Caco-2 (cell line): ENCODE data around the gene EPB41L4A. TPM values are rescaled to one million over a fixed set of nuclear protein-coding genes. Genes with fewer than 3 reads are reported as not detected.
"Not testable (repeated sequence)": the region's sequence is repeated elsewhere in the genome, so short reads cannot be mapped to it uniquely, and the experiment has no call there.

Source experiments
- Bru-seq: library from RNA; stranded (reverse); fragments of 400-500 nt; gene quantifications from one replicate; lab custom pipeline; 2021; lab: Mats Ljungman, UMichigan
- BruChase-seq, 2 experiments: library from RNA; stranded (reverse); fragments of 400-500 nt; gene quantifications; one replicate each; lab custom pipeline; 2021; lab: Mats Ljungman, UMichigan
- BruUV-seq: library from RNA; stranded (reverse); fragments of 400-500 nt; replicated peaks from 2 replicates; lab custom pipeline; 2021; lab: Mats Ljungman, UMichigan
- CTCF ChIA-PET: fragments of 300-600 bp; sonication (Branson Sonifier 250); formaldehyde crosslinking; loops from one replicate; lab custom pipeline; 2022; ENCODE audit warnings: antibody characterized with exemption; lab: Charles Lee
- POLR2A ChIA-PET: fragments of 300-600 bp; sonication (Branson Sonifier 250); formaldehyde crosslinking; loops from one replicate; lab custom pipeline; 2022; ENCODE audit warnings: antibody characterized with exemption; lab: Charles Lee
- DNase-seq, 2 experiments: peaks; one replicate each; pipeline versions ENCODE4 v3.0.0 to v3.0.0-alpha.2; 2020 to 2022
- H3K27me3 ChIP-seq: replicated peaks from 2 replicates; pipeline ENCODE4 v1.6.0; 2011; ENCODE audit warnings: low read length; ENCODE audit not compliant: control insufficient read depth, insufficient read depth
- H3K36me3 ChIP-seq: 2 replicates; pipeline ENCODE4 v1.5.1; 2011; ENCODE audit warnings: low read length; ENCODE audit not compliant: control insufficient read depth, insufficient read depth
- H3K4me1 ChIP-seq: fragments of 250-450 bp; sonication (Bioruptor Pico); 2 replicates; pipeline ENCODE4 v1.5.1; 2020; ENCODE audit warnings: mild to moderate bottlenecking
- H3K4me3 ChIP-seq: 2 replicates; pipeline ENCODE4 v1.5.1; 2011; ENCODE audit warnings: low read depth, mild to moderate bottlenecking, control low read depth, low read length
- H3K9me3 ChIP-seq: fragments of 250-450 bp; sonication (Bioruptor Pico); 2 replicates; pipeline ENCODE4 v1.5.1; 2020; ENCODE audit warnings: mild to moderate bottlenecking, moderate library complexity
- H3K27ac Mint-ChIP-seq: one replicate; pipeline ENCODE4 v1.8.0; 2022; ENCODE audit warnings: mixed read lengths; ENCODE audit not compliant: unreplicated experiment
- H3K27me3 Mint-ChIP-seq: one replicate; pipeline ENCODE4 v1.8.0; 2022; ENCODE audit warnings: mixed read lengths; ENCODE audit not compliant: insufficient read depth, unreplicated experiment
- H3K36me3 Mint-ChIP-seq: one replicate; pipeline ENCODE4 v1.8.0; 2022; ENCODE audit warnings: mild to moderate bottlenecking, mixed read lengths; ENCODE audit not compliant: insufficient read depth, unreplicated experiment
- H3K4me1 Mint-ChIP-seq: one replicate; pipeline ENCODE4 v1.8.0; 2022; ENCODE audit warnings: low read depth, mixed read lengths; ENCODE audit not compliant: unreplicated experiment
- H3K4me3 Mint-ChIP-seq: one replicate; pipeline ENCODE4 v1.8.0; 2022; ENCODE audit warnings: mild to moderate bottlenecking, moderate library complexity, mixed read lengths; ENCODE audit not compliant: unreplicated experiment
- H3K9me3 Mint-ChIP-seq: one replicate; pipeline ENCODE4 v1.8.0; 2022; ENCODE audit warnings: mixed read lengths; ENCODE audit not compliant: unreplicated experiment
- CTCF ChIP-seq, 2 experiments: fragments of 200-600 bp in 1 of 2; IDR thresholded peaks; 1 replicate in 1 of 2; 2 replicates in 1 of 2; pipeline versions ENCODE4 v1.5.1 to v1.8.0; 2011 to 2022; ENCODE audit warnings: antibody characterized with exemption in 1 of 2, control low read depth in 1 of 2, inconsistent platforms in 1 of 2, low read depth in 1 of 2, low read length in 1 of 2, mild to moderate bottlenecking in 1 of 2, moderate library complexity in 1 of 2; ENCODE audit not compliant: insufficient read depth in 1 of 2, severe bottlenecking in 1 of 2, unreplicated experiment in 1 of 2
- intact Hi-C: fragments of 100-400 bp; cut with micrococcal nuclease; formaldehyde crosslinking; loops from one replicate; pipeline ENCODE4 v1.10.0; 2022; ENCODE audit not compliant: unreplicated experiment
- long read RNA-seq: library from polyadenylated mRNA; stranded (forward); transcript quantifications from one replicate; pipeline ENCODE4 v2.0.0, GENCODE V29; 2022
- total RNA-seq: library from RNA; stranded (reverse); gene quantifications from 2 replicates; pipeline ENCODE4 v1.2.3, GENCODE V29; 2022

EPB41L4A gene
- total RNA-seq (1.4 and 2.3 TPM in 2 replicates), Bru-seq, nascent RNA (percentile 34 among the genes with signal in this experiment), BruChase-seq, experiment 1, labeled RNA remaining after a 2-hour chase (percentile 35 among the genes with signal in this experiment), BruChase-seq, experiment 2, labeled RNA remaining after a 6-hour chase (percentile 29 among the genes with signal in this experiment)
- long read RNA-seq, partial matches to known transcripts, result 0 of 6 reads
- long read RNA-seq, other reads (novel, unspliced or antisense), result 6 of 6 reads

- peak; percentile 39 to 42 for DNase-seq
- H3K4me1 Mint-ChIP-seq, result peaks cover 10% of the 10 kb centered on the region
- H3K9me3 Mint-ChIP-seq, result no peaks in the 10 kb centered on the region
- H3K4me3 Mint-ChIP-seq, result peak within 1 kb of the TSS; percentile 76
- no TSS peak for BruUV-seq
- Histone ChIP-seq H3K36me3 (no peaks in the 10 kb centered on the region), H3K4me1 (peaks cover 10% of the 10 kb centered on the region), H3K27me3 (peaks cover 8% of the 10 kb centered on the region), H3K9me3 (no peaks in the 10 kb centered on the region), H3K4me3 (peak within 1 kb of the TSS; percentile 58)
- intact Hi-C loops, result no loop called here
- no peak for TF ChIP-seq CTCF (IDR thresholded peaks at IDR 0.05; ENCODE audit: insufficient read depth in 1 of 2, low read depth in 1 of 2, low read length in 1 of 2, severe bottlenecking in 1 of 2, unreplicated experiment in 1 of 2)
- H3K27ac Mint-ChIP-seq, result no peak within 1 kb of the TSS
- peaks cover 4% of the 10 kb centered on the region for H3K36me3 Mint-ChIP-seq
- H3K27me3 Mint-ChIP-seq, result peaks cover 26% of the 10 kb centered on the region
- ChIA-PET CTCF (interaction anchor here (1.4 to 1.7 kb wide), 2 partner anchors 249 to 259 kb away, joined by 5 read pairs; no protein-coding TSS in a partner anchor), POLR2A (no interaction called here)
These were observed at the start of gene EPB41L4A for GRCh38 chr5:112419164-112419985. Gene EPB41L4A (minus strand): TSS chr5:112419277. CDS start chr5:112419039, 238 bp downstream.

GRCh38 chr5:112467485-112467884 is 48.4 kb upstream of the EPB41L4A start:
- H3K36me3 ChIP-seq, result no peaks in the 10 kb centered on the region
- BruUV-seq, result no TSS peak
- no peaks in the 10 kb centered on the region for H3K27me3 ChIP-seq
- DNase-seq, result no peak
- CTCF ChIA-PET, result no interaction called here
- H3K27ac Mint-ChIP-seq, result no peak overlapping the region
- H3K27me3 Mint-ChIP-seq, result peaks cover 17% of the 10 kb centered on the region
- POLR2A ChIA-PET, result no interaction called here
- H3K9me3 ChIP-seq, result no peaks in the 10 kb centered on the region
- H3K4me1 ChIP-seq, result no peaks in the 10 kb centered on the region
- no peaks in the 10 kb centered on the region for H3K9me3 Mint-ChIP-seq
- no peak overlapping the region for H3K4me3 ChIP-seq
- no peak overlapping the region for H3K4me3 Mint-ChIP-seq
- H3K36me3 Mint-ChIP-seq, result no peaks in the 10 kb centered on the region
- TF ChIP-seq CTCF (IDR thresholded peaks at IDR 0.05; ENCODE audit: insufficient read depth in 1 of 2, low read depth in 1 of 2, low read length in 1 of 2, severe bottlenecking in 1 of 2, unreplicated experiment in 1 of 2), result no peak
- intact Hi-C loops, result no loop called here
- H3K4me1 Mint-ChIP-seq, result no peaks in the 10 kb centered on the region

GRCh38 chr5:112466261-112466660 is 47.2 kb upstream of the EPB41L4A start:
- peaks cover 14% of the 10 kb centered on the region for H3K27me3 Mint-ChIP-seq
- H3K9me3 ChIP-seq, CTCF ChIA-PET, H3K4me1 ChIP-seq, H3K27ac Mint-ChIP-seq, H3K27me3 ChIP-seq, H3K4me3 Mint-ChIP-seq, H3K9me3 Mint-ChIP-seq, H3K4me1 Mint-ChIP-seq, intact Hi-C loops, H3K36me3 ChIP-seq, H3K36me3 Mint-ChIP-seq, DNase-seq, POLR2A ChIA-PET, H3K4me3 ChIP-seq, BruUV-seq: not testable (repeated sequence)

GRCh38 chr5:112447187-112447760 is 28.2 kb upstream of the EPB41L4A start:
- H3K36me3 ChIP-seq, intact Hi-C loops, DNase-seq, H3K4me3 ChIP-seq, H3K4me1 ChIP-seq, H3K27me3 Mint-ChIP-seq, CTCF ChIA-PET, H3K36me3 Mint-ChIP-seq, H3K27ac Mint-ChIP-seq, H3K27me3 ChIP-seq, H3K4me3 Mint-ChIP-seq, BruUV-seq, H3K4me1 Mint-ChIP-seq, POLR2A ChIA-PET, H3K9me3 ChIP-seq, H3K9me3 Mint-ChIP-seq: not testable (repeated sequence)
